IMR-90 (cell line): Measurements from ENCODE around the gene RIPPLY1. TPM values are rescaled to one million over a fixed set of nuclear protein-coding genes. Genes with fewer than 3 reads are reported as not detected.

Experiments used
- ATAC-seq: fragments of 200-7000 bp; cut with Tn5 transposase; 2 replicates; pipeline ENCODE4 v1.9.1; 2020; ENCODE audit warnings: low read depth, mild to moderate bottlenecking, moderate library complexity
- BruUV-seq: library from RNA; stranded (reverse); fragments of 400-500 nt; replicated peaks from 2 replicates; lab custom pipeline; 2021; lab: Mats Ljungman, UMichigan
- CTCF ChIA-PET: fragments of 300-600 bp; formaldehyde crosslinking; extraction: SDS; loops from one replicate; lab custom pipeline; 2021; ENCODE audit warnings: antibody characterized with exemption; lab: Yijun Ruan, JAX
- POLR2A ChIA-PET: fragments of 300-600 bp; sonication (Branson Sonifier 250); formaldehyde crosslinking; loops from one replicate; lab custom pipeline; 2022; ENCODE audit warnings: antibody characterized with exemption; ENCODE audit not compliant: unreplicated experiment; lab: Charles Lee
- DNase-seq: peaks from one replicate; pipeline ENCODE4 v3.0.0; 2013
- H2AFZ ChIP-seq: replicated peaks from 2 replicates; pipeline ENCODE3; 2013; ENCODE audit warnings: low read length, mild to moderate bottlenecking; ENCODE audit not compliant: poor library complexity
- H2AK5ac ChIP-seq: 2 replicates; pipeline ENCODE4 v1.6.1; 2013; ENCODE audit warnings: low read depth, low read length, inconsistent platforms
- H2AK9ac ChIP-seq: replicated peaks from 2 replicates; pipeline ENCODE3; 2013; ENCODE audit warnings: mild to moderate bottlenecking, low read depth, low read length, moderate library complexity; ENCODE audit not compliant: poor library complexity
- H2BK120ac ChIP-seq: 2 replicates; pipeline ENCODE4 v1.6.1; 2013; ENCODE audit warnings: low read depth, low read length, inconsistent platforms
- H2BK15ac ChIP-seq: 3 replicates; pipeline ENCODE4 v1.6.1; 2013; ENCODE audit warnings: low read depth, low read length, inconsistent platforms
- H2BK20ac ChIP-seq: 2 replicates; pipeline ENCODE4 v1.6.1; 2013; ENCODE audit warnings: low read depth, mild to moderate bottlenecking, inconsistent platforms, low read length, moderate library complexity
- H2BK5ac ChIP-seq: 2 replicates; pipeline ENCODE4 v1.6.1; 2013; ENCODE audit warnings: mild to moderate bottlenecking, low read depth, low read length, inconsistent platforms; ENCODE audit not compliant: poor library complexity, severe bottlenecking
- H3K14ac ChIP-seq: replicated peaks from 2 replicates; pipeline ENCODE4 v1.6.1; 2013; ENCODE audit warnings: low read depth, low read length, inconsistent platforms
- H3K18ac ChIP-seq: 2 replicates; pipeline ENCODE4 v1.6.1; 2013; ENCODE audit warnings: low read depth, low read length, control low read depth
- H3K23ac ChIP-seq: 2 replicates; pipeline ENCODE4 v1.6.1; 2013; ENCODE audit warnings: low read depth, low read length, inconsistent platforms
- H3K27ac ChIP-seq: 2 replicates; pipeline ENCODE4 v1.5.1; 2013; ENCODE audit warnings: mild to moderate bottlenecking, control low read depth, low read length; ENCODE audit not compliant: insufficient read depth
- H3K27me3 ChIP-seq: 2 replicates; pipeline ENCODE4 v1.6.1; 2013; ENCODE audit warnings: low read length; ENCODE audit not compliant: control insufficient read depth, insufficient read depth
- H3K36me3 ChIP-seq: 2 replicates; pipeline ENCODE4 v1.6.1; 2013; ENCODE audit warnings: low read length, mixed read lengths; ENCODE audit not compliant: control insufficient read depth, insufficient read depth
- H3K4ac ChIP-seq: 2 replicates; pipeline ENCODE4 v1.6.1; 2013; ENCODE audit warnings: low read depth, low read length, inconsistent platforms
- H3K4me1 ChIP-seq: 2 replicates; pipeline ENCODE4 v1.6.1; 2013; ENCODE audit warnings: low read length, mixed read lengths; ENCODE audit not compliant: control insufficient read depth, insufficient read depth
- H3K4me2 ChIP-seq: 2 replicates; pipeline ENCODE4 v1.6.1; 2013; ENCODE audit warnings: low read depth, mild to moderate bottlenecking, control low read depth, low read length, moderate library complexity
- H3K4me3 ChIP-seq: 2 replicates; pipeline ENCODE4 v1.5.1; 2013; ENCODE audit warnings: low read depth, mild to moderate bottlenecking, control low read depth, low read length, moderate library complexity; ENCODE audit not compliant: insufficient read depth
- H3K56ac ChIP-seq: 2 replicates; pipeline ENCODE4 v1.6.1; 2013; ENCODE audit warnings: low read length, inconsistent platforms; ENCODE audit not compliant: insufficient read depth; ENCODE audit errors: extremely low read depth
- H3K79me1 ChIP-seq, 2 experiments: 2 replicates each; pipeline ENCODE4 v1.6.1; 2013; ENCODE audit warnings: low read length in 2 of 2, inconsistent platforms in 1 of 2, low read depth in 1 of 2
- H3K9ac ChIP-seq: 2 replicates; pipeline ENCODE4 v1.6.1; 2013; ENCODE audit warnings: low read depth, low read length, control low read depth
- H3K9me1 ChIP-seq: 2 replicates; pipeline ENCODE4 v1.6.1; 2013; ENCODE audit warnings: low read length, inconsistent platforms; ENCODE audit not compliant: insufficient read depth
- H3K9me3 ChIP-seq: 2 replicates; pipeline ENCODE4 v1.6.1; 2013; ENCODE audit warnings: low read length; ENCODE audit not compliant: control insufficient read depth, insufficient read depth
- H4K20me1 ChIP-seq: 2 replicates; pipeline ENCODE4 v1.6.1; 2013; ENCODE audit warnings: low read length, inconsistent platforms; ENCODE audit not compliant: insufficient read depth
- H4K5ac ChIP-seq: 2 replicates; pipeline ENCODE4 v1.6.1; 2013; ENCODE audit warnings: mild to moderate bottlenecking, low read depth, low read length, control low read depth
- H4K8ac ChIP-seq, 2 experiments: 2 replicates each; pipeline ENCODE4 v1.6.1; 2013; ENCODE audit warnings: low read depth in 2 of 2, low read length in 2 of 2, control low read depth in 1 of 2, inconsistent platforms in 1 of 2
- H4K91ac ChIP-seq: 2 replicates; pipeline ENCODE4 v1.6.1; 2013; ENCODE audit warnings: low read depth, low read length, inconsistent platforms; ENCODE audit not compliant: insufficient read depth
- CEBPB ChIP-seq: IDR thresholded peaks from 2 replicates; pipeline ENCODE4 v1.6.1; 2012; ENCODE audit warnings: low read depth, low read length, improper control_type of control experiment
- FOS ChIP-seq: fragments of 150-350 bp; IDR thresholded peaks from 2 replicates; pipeline ENCODE4 v1.6.1; 2016; ENCODE audit warnings: low read depth, low read length
- MAZ ChIP-seq: IDR thresholded peaks from 2 replicates; pipeline ENCODE4 v1.6.1; 2012; ENCODE audit warnings: low read depth, mild to moderate bottlenecking, low read length, improper control_type of control experiment, moderate library complexity, borderline replicate concordance
- MXI1 ChIP-seq: IDR thresholded peaks from 2 replicates; pipeline ENCODE4 v1.6.1; 2012; ENCODE audit warnings: low read depth, mild to moderate bottlenecking, low read length, moderate library complexity, borderline replicate concordance
- NFE2L2 ChIP-seq: fragments of 150-350 bp; IDR thresholded peaks from 2 replicates; pipeline ENCODE4 v1.6.1; 2016; ENCODE audit warnings: low read depth, mild to moderate bottlenecking, low read length
- POLR2A ChIP-seq: IDR thresholded peaks from 2 replicates; pipeline ENCODE4 v1.6.1; 2012; ENCODE audit warnings: mild to moderate bottlenecking, low read depth, low read length
- RAD21 ChIP-seq: IDR thresholded peaks from 2 replicates; pipeline ENCODE4 v1.6.1; 2012; ENCODE audit warnings: low read length, improper control_type of control experiment
- RCOR1 ChIP-seq: IDR thresholded peaks from 2 replicates; pipeline ENCODE4 v1.6.1; 2012; ENCODE audit warnings: mild to moderate bottlenecking, low read length, improper control_type of control experiment; ENCODE audit not compliant: insufficient replicate concordance
- RFX5 ChIP-seq: IDR thresholded peaks from 2 replicates; pipeline ENCODE4 v1.8.0; 2012; ENCODE audit warnings: low read depth, mild to moderate bottlenecking, low read length, moderate library complexity
- WGBS, 2 experiments: methylation state at CpG; one replicate each; pipeline versions ENCODE4 v1.1.5 to v1.1.7; 2013; ENCODE audit warnings: missing lambda C conversion rate in 2 of 2; ENCODE audit not compliant: insufficient read length in 1 of 2; ENCODE audit errors: extremely low coverage in 2 of 2; 5-methylcytosine and 5-hydroxymethylcytosine counted together
- dilution Hi-C: fragments of 300-500 bp; cut with HindIII; formaldehyde crosslinking; loops from one replicate; pipeline ENCODE4 v1.14.3; 2018; ENCODE audit warnings: low sequenced_read_pairs; ENCODE audit not compliant: unreplicated experiment
- in situ Hi-C: fragments of 300-500 bp; cut with MboI; formaldehyde crosslinking; loops from 3 replicates; pipeline ENCODE4 v1.14.3; 2019; ENCODE audit warnings: low sequenced_read_pairs, inconsistent platforms, mixed read lengths
- intact Hi-C: fragments of 100-400 bp; cut with micrococcal nuclease; formaldehyde crosslinking; loops from 2 replicates; pipeline ENCODE4 v1.10.0; 2022
- polyA plus RNA-seq, 3 experiments: library from polyadenylated mRNA; depleted of rRNA; stranded (reverse); fragments of >200 nt; gene quantifications; 2 replicates each; pipeline ENCODE4 v1.2.3, GENCODE V29; 2012; ENCODE audit warnings: low replicate concordance in 1 of 3
- total RNA-seq: library from RNA; depleted of rRNA; stranded (reverse); fragments of >200 nt; gene quantifications from 2 replicates; pipeline ENCODE4 v1.2.3, GENCODE V29; 2012
- TF ChIP-seq, protein P1 (sequence below): fragments of 150-350 bp; IDR thresholded peaks from 2 replicates; pipeline ENCODE4 v1.6.1; 2016; ENCODE audit warnings: low read depth, mild to moderate bottlenecking, low read length, moderate library complexity, borderline replicate concordance
- TF ChIP-seq, protein P2 (sequence below): fragments of 150-350 bp; IDR thresholded peaks from 2 replicates; pipeline ENCODE4 v1.6.1; 2017; ENCODE audit warnings: mild to moderate bottlenecking, antibody characterized with exemption, low read length, low read depth

The RIPPLY1 gene
- total and polyA plus RNA-seq, 2 of the 4 experiments (the other 2 are of a cell fraction): not detected

DNA sequence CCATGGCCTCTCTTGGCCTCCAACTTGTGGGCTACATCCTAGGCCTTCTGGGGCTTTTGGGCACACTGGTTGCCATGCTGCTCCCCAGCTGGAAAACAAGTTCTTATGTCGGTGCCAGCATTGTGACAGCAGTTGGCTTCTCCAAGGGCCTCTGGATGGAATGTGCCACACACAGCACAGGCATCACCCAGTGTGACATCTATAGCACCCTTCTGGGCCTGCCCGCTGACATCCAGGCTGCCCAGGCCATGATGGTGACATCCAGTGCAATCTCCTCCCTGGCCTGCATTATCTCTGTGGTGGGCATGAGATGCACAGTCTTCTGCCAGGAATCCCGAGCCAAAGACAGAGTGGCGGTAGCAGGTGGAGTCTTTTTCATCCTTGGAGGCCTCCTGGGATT lies 25.1 kb upstream of the RIPPLY1 start:
- H3K18ac ChIP-seq: no peak overlapping the region
- H2AFZ ChIP-seq: no peak overlapping the region
- H3K4ac ChIP-seq: no peak overlapping the region
- no peak for TF ChIP-seq NFE2L2
- no peak for TF ChIP-seq RFX5
- TF ChIP-seq, protein P1, sequence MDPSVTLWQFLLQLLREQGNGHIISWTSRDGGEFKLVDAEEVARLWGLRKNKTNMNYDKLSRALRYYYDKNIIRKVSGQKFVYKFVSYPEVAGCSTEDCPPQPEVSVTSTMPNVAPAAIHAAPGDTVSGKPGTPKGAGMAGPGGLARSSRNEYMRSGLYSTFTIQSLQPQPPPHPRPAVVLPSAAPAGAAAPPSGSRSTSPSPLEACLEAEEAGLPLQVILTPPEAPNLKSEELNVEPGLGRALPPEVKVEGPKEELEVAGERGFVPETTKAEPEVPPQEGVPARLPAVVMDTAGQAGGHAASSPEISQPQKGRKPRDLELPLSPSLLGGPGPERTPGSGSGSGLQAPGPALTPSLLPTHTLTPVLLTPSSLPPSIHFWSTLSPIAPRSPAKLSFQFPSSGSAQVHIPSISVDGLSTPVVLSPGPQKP: no peak
- TF ChIP-seq CEBPB: no peak
- TF ChIP-seq MXI1: no peak
- TF ChIP-seq FOS: no peak
- TF ChIP-seq MAZ: no peak
- TF ChIP-seq RAD21: no peak
- TF ChIP-seq POLR2A: no peak
- TF ChIP-seq, protein P2, sequence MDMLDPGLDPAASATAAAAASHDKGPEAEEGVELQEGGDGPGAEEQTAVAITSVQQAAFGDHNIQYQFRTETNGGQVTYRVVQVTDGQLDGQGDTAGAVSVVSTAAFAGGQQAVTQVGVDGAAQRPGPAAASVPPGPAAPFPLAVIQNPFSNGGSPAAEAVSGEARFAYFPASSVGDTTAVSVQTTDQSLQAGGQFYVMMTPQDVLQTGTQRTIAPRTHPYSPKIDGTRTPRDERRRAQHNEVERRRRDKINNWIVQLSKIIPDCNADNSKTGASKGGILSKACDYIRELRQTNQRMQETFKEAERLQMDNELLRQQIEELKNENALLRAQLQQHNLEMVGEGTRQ: no peak
- no peak for TF ChIP-seq RCOR1
- H3K9me3 ChIP-seq: no peaks in the 10 kb centered on the region
- H2BK120ac ChIP-seq: no peak overlapping the region
- no peaks in the 10 kb centered on the region for H3K36me3 ChIP-seq
- H2BK15ac ChIP-seq: no peak overlapping the region
- H2BK20ac ChIP-seq: no peak overlapping the region
- H4K91ac ChIP-seq: no peak overlapping the region
- dilution Hi-C loops (no loop called here), intact Hi-C loops (no loop called here), in situ Hi-C loops (no loop called here)
- H2AK5ac ChIP-seq: no peak overlapping the region
- no peaks in the 10 kb centered on the region; the same call in 1 of the 2 replicates for H3K27me3 ChIP-seq
- no peak overlapping the region for H3K27ac ChIP-seq
- H2BK5ac ChIP-seq: no peak overlapping the region
- no peak for DNase-seq
- H3K4me2 ChIP-seq: no peak overlapping the region
- H4K20me1 ChIP-seq: no peaks in the 10 kb centered on the region
- H2AK9ac ChIP-seq: no peak overlapping the region
- peaks cover 6% of the 10 kb centered on the region; the same call in 1 of the 2 replicates for H3K9me1 ChIP-seq
- POLR2A ChIA-PET: no interaction called here
- H4K5ac ChIP-seq: no peak overlapping the region
- no peak for ATAC-seq
- H3K4me3 ChIP-seq: no peak overlapping the region
- H4K8ac ChIP-seq: no peak overlapping the region
- CTCF ChIA-PET: no interaction called here
- H3K23ac ChIP-seq: no peak overlapping the region
- peaks cover 6% of the 10 kb centered on the region for H3K4me1 ChIP-seq
- no peak overlapping the region for H3K9ac ChIP-seq
- H3K79me1 ChIP-seq: no peaks in the 10 kb centered on the region
- no peak overlapping the region for H3K56ac ChIP-seq
- no CpG with 5 or more reads among the region's 4 CpGs for WGBS, 2 experiments
- H3K14ac ChIP-seq: no peak overlapping the region
- no TSS peak for BruUV-seq
